ENCODE measurements around the gene PFDN6.

DNA sequence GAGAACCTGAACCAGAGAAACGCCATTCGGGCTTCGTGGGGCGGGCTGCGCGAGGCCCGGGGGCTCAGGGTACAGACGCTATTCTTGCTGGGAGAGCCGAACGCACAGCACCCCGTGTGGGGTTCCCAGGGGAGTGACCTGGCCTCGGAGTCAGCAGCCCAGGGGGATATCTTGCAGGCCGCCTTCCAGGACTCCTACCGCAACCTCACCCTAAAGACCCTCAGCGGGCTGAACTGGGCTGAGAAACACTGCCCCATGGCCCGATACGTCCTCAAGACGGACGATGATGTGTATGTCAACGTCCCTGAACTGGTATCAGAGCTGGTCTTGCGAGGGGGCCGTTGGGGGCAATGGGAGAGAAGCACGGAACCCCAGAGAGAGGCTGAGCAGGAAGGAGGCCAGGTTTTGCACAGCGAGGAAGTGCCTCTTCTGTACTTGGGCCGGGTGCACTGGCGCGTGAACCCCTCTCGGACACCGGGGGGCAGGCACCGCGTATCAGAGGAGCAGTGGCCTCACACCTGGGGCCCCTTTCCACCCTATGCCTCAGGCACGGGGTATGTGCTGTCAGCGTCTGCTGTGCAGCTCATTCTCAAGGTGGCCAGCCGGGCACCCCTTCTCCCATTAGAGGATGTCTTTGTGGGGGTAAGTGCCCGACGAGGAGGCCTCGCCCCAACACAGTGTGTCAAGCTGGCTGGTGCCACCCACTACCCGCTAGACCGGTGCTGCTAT lies 11.6 kb upstream of the PFDN6 start:
- TF ChIP-seq, protein P1, sequence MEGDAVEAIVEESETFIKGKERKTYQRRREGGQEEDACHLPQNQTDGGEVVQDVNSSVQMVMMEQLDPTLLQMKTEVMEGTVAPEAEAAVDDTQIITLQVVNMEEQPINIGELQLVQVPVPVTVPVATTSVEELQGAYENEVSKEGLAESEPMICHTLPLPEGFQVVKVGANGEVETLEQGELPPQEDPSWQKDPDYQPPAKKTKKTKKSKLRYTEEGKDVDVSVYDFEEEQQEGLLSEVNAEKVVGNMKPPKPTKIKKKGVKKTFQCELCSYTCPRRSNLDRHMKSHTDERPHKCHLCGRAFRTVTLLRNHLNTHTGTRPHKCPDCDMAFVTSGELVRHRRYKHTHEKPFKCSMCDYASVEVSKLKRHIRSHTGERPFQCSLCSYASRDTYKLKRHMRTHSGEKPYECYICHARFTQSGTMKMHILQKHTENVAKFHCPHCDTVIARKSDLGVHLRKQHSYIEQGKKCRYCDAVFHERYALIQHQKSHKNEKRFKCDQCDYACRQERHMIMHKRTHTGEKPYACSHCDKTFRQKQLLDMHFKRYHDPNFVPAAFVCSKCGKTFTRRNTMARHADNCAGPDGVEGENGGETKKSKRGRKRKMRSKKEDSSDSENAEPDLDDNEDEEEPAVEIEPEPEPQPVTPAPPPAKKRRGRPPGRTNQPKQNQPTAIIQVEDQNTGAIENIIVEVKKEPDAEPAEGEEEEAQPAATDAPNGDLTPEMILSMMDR (IDR thresholded peaks at IDR 0.05; ENCODE audit: low read length), result no peak
- TF ChIP-seq EZH2 (optimal IDR thresholded peaks at IDR 0.05; ENCODE audit: low read depth, low read length), result no peak

All from MM.1S (cell line).